Right lobe of liver (tissue), 4 donors: ENCODE measurements around the gene CHN1.

ENCODE experiments used
- POLR2A ChIP-seq: fragments of 450-650 bp; IDR thresholded peaks from one replicate; pipeline ENCODE4 v1.6.1; 2017; ENCODE audit warnings: antibody characterized with exemption, mild to moderate bottlenecking
- TF ChIP-seq, protein P1 (sequence below), 4 donors: fragments of 200-600 bp in 3 of 4; fragments of 450-650 bp in 1 of 4; IDR thresholded peaks; one replicate each; pipeline versions ENCODE4 v1.5.1 to v1.8.0; 2016 to 2022; ENCODE audit warnings: antibody characterized with exemption in 4 of 4, mild to moderate bottlenecking in 2 of 4
- donor health status: DM: no; HTN: no; CAD: no.
- donor health status: DM: no; HTN: no; CAD: no.
- donor health status: DM: no; HTN: yes; CAD: no.

DNA sequence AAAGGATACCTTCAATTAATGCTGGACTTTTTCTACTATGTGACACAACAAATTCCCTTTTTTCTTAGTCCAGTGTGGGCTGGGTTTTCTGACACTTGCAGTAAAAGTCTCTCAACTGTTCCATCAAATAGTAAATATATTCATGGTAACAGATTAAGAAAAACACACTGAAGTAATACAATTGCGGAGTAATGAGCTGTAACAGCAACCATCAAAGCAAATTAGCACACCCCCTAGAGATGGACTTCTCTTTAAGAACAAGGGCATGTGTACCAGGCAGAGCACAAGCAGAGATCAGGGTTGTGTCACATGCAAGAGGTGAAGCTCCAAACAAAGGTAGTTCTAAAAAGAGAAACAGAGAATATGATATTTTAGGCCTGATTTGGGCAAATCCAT, 168.2 kb downstream of the CHN1 start:
- TF ChIP-seq, protein P1, sequence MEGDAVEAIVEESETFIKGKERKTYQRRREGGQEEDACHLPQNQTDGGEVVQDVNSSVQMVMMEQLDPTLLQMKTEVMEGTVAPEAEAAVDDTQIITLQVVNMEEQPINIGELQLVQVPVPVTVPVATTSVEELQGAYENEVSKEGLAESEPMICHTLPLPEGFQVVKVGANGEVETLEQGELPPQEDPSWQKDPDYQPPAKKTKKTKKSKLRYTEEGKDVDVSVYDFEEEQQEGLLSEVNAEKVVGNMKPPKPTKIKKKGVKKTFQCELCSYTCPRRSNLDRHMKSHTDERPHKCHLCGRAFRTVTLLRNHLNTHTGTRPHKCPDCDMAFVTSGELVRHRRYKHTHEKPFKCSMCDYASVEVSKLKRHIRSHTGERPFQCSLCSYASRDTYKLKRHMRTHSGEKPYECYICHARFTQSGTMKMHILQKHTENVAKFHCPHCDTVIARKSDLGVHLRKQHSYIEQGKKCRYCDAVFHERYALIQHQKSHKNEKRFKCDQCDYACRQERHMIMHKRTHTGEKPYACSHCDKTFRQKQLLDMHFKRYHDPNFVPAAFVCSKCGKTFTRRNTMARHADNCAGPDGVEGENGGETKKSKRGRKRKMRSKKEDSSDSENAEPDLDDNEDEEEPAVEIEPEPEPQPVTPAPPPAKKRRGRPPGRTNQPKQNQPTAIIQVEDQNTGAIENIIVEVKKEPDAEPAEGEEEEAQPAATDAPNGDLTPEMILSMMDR (IDR thresholded peaks at IDR 0.05), result no peak
- TF ChIP-seq POLR2A, result no peak
